NCI-H748 (cell line): ENCODE data around the gene PACSIN2.
A peak's percentile ranks its signal among the peaks of the same experiment; 100 is the strongest.

Experiments
- DNase-seq: peaks from one replicate; lab custom pipeline; 2025; ENCODE audit not compliant: unreplicated experiment; lab: John Stamatoyannopoulos, UW

Gene PACSIN2

DNA sequence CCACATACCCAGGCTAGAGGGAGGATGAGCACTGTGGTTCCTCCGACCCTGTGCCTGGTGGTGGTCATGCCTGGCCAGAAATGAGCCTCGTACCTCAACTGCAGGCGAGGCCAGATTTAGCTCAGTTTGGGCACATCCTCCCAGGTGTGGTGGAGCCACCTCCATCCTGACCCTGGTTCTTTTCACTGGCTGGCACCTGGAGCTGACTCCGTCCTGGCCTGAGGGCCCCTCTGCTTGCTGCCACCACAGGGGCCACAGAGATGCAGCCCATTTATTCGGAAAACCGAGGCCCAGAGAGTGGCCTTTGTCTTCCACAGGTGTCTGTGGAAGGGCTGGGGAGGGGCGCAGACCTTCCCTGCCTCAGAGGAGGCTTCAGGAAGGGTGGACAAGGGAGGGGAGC is 148.8 kb downstream of the PACSIN2 start:
- no peak for DNase-seq

- DNase-seq = no peak
Measured at GRCh38 chr22:42865536-42865935, 149.4 kb downstream of the PACSIN2 start.

DNA sequence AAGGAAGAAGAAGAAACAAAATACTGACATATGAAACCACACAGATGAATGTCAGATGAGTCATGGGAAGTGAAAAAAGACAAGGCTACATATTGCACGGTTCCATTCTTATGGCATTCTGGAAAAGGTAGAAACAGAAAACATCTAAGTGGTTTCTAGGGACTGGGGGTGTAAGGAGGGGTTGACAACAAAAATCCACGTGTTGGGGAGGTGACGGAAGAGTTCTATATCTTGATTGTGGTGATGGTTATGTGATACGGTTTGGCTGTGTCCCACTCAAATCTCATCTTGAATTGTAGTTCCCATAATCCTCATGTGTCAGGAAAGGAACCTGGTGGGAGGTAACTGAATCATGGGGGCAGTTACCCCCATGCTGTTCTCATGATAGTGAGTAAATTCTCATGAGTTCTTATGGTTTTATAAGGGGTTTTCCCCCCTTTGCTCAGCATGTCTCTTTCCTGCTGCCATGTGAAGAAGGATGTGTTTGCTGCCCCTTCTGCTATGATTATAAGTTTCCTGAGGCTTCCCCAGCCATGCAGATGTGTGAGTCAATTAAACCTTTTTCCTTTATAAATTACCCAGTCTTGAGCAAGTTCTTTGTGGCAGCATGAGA is 151.5 kb downstream of the PACSIN2 start:
- no peak for DNase-seq

- DNase-seq = no peak
Measured at GRCh38 chr22:42862045-42862734, 152.8 kb downstream of the PACSIN2 start.

DNA sequence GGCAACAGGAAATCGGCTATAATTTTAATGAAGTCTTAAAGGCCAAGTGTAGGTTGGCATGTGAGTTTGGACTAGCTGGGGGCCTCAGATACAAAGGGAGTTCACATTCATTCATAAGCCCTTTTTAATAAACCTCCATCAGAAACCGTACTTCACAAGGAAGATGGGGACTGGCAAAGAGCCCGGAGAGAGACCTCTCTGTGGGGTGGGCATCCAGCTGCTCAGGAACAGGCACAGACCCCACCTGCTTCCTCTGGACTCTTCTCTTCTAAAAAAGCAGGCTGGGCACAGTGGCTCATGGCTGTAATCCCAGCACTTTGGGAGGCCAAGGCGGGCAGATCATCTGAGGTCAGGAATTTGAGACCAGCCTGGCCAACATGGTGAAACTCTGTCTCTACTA is 154.0 kb downstream of the PACSIN2 start:
- no peak for DNase-seq

DNA sequence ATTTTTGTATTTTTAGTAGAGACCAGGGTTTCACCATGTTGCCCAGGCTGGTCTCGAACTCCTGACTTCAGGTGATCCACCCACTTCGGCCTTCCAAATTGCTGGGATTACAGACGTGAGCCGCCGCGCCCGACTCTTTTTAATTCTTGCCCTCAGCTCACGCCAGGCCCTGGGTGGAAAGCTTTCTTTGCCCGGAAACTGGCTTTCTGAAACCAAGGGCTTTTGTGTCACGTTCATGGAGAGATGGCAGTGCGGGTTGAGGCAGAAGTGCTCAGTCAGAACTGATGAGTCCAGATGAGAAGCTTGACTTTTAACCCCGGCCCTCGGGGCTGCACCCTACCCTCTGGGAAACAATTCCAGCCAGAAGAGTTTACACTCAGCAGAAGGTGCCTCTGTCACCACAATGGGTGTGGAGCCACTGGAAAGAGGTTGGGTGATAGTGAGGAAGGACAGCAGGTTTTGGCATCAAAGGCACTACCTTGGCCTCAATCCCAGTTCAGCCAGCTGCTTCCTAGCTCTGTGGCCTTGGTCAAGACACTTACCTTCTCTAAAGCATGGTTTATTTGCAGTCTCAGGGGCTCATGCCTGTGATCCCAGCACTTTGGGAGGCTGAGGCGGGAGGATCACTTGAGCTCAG is 157.0 kb downstream of the PACSIN2 start:
- DNase-seq = no peak

DNA sequence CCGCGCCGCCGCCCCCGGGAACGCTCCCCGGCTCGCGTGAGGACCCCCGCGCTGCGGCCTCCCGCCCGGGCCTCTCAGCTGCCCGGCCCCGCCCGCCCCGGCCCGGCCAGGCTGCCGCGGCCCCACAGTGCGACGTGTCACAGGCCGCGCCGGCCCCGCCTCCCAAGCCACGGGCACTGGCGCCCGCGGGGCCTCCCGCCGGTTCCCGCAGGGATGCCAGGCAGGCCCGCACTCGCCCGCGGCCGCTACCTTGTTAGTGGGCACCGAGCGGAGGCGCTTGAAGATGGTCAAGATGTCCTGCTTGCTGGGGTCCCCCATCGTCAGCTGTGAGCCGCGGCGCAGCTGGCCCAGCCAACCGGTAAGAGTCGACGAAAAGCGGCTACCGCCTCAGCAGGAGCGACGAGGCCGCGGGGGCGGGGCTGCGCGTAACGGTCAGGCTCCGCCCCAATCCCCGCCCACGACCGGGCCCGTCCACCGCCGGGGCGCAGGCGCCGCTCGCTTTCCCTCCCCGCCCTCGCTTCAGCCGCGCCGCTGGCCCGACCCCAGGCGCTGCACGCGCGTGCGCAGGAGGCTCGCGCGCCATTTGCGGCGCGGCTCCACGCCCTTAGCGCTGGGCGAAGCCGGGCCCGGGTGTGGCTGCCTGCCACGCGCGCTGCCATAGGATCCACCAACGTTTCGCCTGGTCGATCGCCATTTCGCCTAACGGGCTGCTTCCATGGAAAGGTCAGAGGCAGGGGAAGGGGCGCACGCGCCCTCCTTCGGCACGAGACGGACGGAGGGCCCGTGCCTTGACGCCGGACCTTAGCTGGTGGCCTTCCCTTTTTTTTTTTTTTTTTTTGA is 157.9 kb downstream of the PACSIN2 start, which contains the start of gene ARFGAP3:
Gene ARFGAP3, minus strand, starts transcription at position 409 of the 840 bp plus-strand sequence. Its CDS starts 91 bp downstream, at position 318.
- peak; percentile 93 for DNase-seq

- peak; percentile 65 for DNase-seq
Measured at GRCh38 chr22:42856179-42856864, 158.6 kb downstream of the PACSIN2 start.

- DNase-seq = no peak
Measured at GRCh38 chr22:42855721-42856120, 159.2 kb downstream of the PACSIN2 start.

- DNase-seq = no peak
Measured at GRCh38 chr22:42855211-42855610, 159.7 kb downstream of the PACSIN2 start.

GRCh38 chr22:42848941-42849550 is 165.9 kb downstream of the PACSIN2 start:
- no peak for DNase-seq

DNA sequence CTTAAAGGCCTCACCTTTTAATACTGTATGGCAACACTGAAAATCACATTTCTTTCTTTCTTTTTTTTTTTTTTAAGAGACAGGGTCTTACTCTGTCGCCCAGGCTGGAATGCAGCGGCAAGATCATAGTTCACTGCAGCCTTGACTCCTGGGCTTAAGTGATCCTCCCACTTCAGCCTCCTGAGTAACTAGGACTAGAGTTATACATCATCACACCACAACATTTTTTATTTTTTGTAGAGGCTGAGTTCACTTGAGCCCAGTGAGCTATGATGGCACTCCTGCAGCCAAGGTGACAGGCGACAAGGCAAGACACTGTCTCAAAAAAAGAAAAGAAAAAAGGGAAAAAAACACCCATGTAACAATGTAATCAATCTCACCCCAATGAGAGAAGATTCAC is 167.8 kb downstream of the PACSIN2 start:
- DNase-seq = no peak

DNA sequence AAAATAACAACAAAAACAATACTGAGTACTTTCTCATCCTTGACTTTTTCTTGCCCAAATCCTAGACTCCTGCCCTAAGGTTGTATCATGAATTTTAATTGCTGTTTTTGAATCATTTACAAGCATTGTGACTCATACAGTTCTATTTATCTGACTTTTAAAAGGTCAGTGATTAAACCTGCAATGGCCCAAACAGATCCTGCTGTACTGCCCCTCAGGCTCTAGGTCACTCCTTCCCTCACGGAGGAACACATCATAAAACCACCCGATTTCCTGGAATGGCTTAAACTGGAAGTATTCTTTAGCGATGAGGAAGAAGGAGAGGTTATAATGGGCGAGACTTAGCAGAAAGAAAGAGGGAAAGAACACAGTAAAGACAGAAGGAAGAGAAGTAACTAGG is 170.2 kb downstream of the PACSIN2 start:
- no peak for DNase-seq

- no peak for DNase-seq
Measured at GRCh38 chr22:42842658-42843370, 172.1 kb downstream of the PACSIN2 start.

DNA sequence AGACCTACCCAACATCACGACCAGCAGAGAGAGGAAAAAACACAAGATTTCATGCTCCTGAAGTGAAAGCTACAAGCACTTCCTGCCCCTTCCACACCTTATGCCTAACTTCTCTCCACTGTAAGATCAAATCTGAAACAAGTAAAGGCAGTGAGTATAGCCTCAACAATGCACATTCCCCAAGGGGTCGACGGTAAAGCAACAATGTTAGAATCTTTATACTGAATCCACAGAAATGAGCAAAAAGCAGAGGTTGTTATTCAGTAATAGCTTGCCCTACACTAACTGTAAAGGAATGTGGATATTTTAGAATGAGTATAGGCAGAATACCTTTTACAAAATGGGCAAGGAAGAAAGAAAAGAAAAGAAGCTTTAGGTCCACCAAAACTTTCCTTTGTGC is 173.5 kb downstream of the PACSIN2 start:
- no peak for DNase-seq

GRCh38 chr22:42837556-42837955 is 177.4 kb downstream of the PACSIN2 start:
- DNase-seq = no peak

GRCh38 chr22:42836026-42836425 is 178.9 kb downstream of the PACSIN2 start:
- no peak for DNase-seq

- no peak for DNase-seq
Measured at GRCh38 chr22:42834177-42834949, 180.6 kb downstream of the PACSIN2 start.

GRCh38 chr22:42833104-42833503 is 181.8 kb downstream of the PACSIN2 start:
- DNase-seq = no peak
